ENCODE results near the gene AFTPH.

DNA sequence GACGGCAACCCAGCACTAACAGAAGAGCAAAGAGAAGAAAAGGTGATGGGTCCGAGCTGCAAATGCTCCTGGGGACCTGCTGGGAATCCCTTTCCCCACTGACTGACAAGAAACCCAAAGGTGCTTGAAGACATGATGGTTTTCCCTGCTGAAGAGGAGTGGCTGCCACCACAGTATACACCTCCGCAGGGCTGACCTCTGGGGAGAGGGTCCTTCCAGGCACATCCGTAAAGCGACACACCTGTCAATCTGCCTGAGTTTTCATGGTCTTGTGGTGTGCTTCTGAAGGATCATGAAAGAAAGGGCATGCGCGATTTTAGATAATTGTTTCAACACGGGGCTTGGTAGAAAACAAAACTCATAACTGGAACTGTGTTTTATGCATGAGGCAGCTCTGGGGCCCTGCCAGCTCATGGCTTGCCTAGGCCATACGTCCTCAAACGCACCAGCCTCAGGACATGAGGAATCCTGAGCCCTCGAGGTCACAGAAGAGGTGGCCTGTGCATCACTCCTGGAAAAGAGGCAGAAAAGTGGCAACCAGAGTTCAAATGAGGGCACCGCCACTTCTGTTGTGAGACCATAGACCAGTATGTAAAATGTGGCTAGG, 77.8 kb downstream of the AFTPH start:
- TF ChIP-seq, protein P1, sequence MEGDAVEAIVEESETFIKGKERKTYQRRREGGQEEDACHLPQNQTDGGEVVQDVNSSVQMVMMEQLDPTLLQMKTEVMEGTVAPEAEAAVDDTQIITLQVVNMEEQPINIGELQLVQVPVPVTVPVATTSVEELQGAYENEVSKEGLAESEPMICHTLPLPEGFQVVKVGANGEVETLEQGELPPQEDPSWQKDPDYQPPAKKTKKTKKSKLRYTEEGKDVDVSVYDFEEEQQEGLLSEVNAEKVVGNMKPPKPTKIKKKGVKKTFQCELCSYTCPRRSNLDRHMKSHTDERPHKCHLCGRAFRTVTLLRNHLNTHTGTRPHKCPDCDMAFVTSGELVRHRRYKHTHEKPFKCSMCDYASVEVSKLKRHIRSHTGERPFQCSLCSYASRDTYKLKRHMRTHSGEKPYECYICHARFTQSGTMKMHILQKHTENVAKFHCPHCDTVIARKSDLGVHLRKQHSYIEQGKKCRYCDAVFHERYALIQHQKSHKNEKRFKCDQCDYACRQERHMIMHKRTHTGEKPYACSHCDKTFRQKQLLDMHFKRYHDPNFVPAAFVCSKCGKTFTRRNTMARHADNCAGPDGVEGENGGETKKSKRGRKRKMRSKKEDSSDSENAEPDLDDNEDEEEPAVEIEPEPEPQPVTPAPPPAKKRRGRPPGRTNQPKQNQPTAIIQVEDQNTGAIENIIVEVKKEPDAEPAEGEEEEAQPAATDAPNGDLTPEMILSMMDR (IDR thresholded peaks at IDR 0.05): no peak
- TF ChIP-seq POLR2A (IDR thresholded peaks at IDR 0.05): no peak

Measured in esophagus squamous epithelium (tissue), 4 donors.